Measurements from ENCODE around the gene LMF2. TPM values are rescaled to one million over a fixed set of nuclear protein-coding genes. Genes with fewer than 3 reads are reported as not detected.

LMF2 gene
- polyA plus RNA-seq, 1 of the 3 experiments (the other 2 are of a cell fraction) = 34.3 TPM

DNA sequence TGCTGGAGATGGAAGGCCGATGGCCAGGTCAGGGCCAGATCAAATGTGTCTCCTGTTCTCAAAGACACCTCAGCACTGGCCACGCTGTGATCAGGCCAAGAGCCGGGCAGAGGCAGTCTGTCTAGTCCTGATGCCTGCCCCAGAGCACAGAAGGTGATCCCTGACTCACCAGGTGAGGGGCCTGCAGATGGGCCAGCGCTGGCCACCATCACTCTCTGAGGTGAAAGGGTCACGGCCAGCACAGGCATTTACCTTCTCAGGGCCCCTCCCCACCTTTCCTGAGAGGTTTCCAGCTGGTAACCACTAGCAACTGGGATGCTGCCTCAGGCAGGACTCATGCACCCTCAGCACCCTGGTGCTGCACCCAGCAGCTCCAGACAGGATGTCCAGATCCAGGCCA is 35.5 kb downstream of the LMF2 start:
- no peak overlapping the region for H3K4me3 ChIP-seq (ENCODE audit: low read depth in 2 of 2, low read length in 1 of 2)
- CTCF ChIA-PET = interaction anchor here (1.0 to 1.2 kb wide), 2 partner anchors 25 to 54 kb away, joined by 3 read pairs; no protein-coding TSS in a partner anchor
- no peak overlapping the region for H2AFZ ChIP-seq (ENCODE audit: low read depth)
- no peaks in the 10 kb centered on the region for H3K27me3 ChIP-seq (ENCODE audit: insufficient read depth)
- no CpG with 5 or more reads among the region's 5 CpGs for WGBS (ENCODE audit: low lambda C conversion rate)
- peaks cover 4 to 39% of the 10 kb centered on the region in 2 experiments; a peak in 2 of 4 replicates for H3K4me1 ChIP-seq (ENCODE audit: control insufficient read depth in 1 of 2, insufficient read depth in 2 of 2, low read depth in 1 of 2, low read length in 1 of 2)
- POLR2A ChIA-PET = no interaction called here
- H3K9ac ChIP-seq = no peak overlapping the region
- H3K79me2 ChIP-seq (ENCODE audit: insufficient read depth) = peaks cover 63% of the 10 kb centered on the region
- H3F3A ChIP-seq (replicated peaks; ENCODE audit: insufficient read depth) = no peaks in the 10 kb centered on the region
- no peaks in the 10 kb centered on the region for H3K9me2 ChIP-seq
- H3K4me2 ChIP-seq = no peak overlapping the region
- TF ChIP-seq GATA2 (CRISPR knock-in tag; IDR thresholded peaks at IDR 0.05) (no peak), RCOR1 (IDR thresholded peaks at IDR 0.05; ENCODE audit: low read length) (no peak)
- peaks cover 65% of the 10 kb centered on the region for H4K20me1 ChIP-seq (ENCODE audit: insufficient read depth)
- DNase-seq = no peak
- H3K9me3 ChIP-seq = no peaks in the 10 kb centered on the region
- peaks cover 0 to 9% of the 10 kb centered on the region in 2 experiments for H3K36me3 ChIP-seq (replicated peaks in 1 of 2; ENCODE audit: control insufficient read depth in 1 of 2, insufficient read depth in 2 of 2, low read length in 1 of 2)
- peak overlapping the region in 1 of 2 experiments; percentile 16; a peak in 1 of 4 replicates for H3K27ac ChIP-seq (ENCODE audit: low read depth in 2 of 2, low read length in 1 of 2)

DNA sequence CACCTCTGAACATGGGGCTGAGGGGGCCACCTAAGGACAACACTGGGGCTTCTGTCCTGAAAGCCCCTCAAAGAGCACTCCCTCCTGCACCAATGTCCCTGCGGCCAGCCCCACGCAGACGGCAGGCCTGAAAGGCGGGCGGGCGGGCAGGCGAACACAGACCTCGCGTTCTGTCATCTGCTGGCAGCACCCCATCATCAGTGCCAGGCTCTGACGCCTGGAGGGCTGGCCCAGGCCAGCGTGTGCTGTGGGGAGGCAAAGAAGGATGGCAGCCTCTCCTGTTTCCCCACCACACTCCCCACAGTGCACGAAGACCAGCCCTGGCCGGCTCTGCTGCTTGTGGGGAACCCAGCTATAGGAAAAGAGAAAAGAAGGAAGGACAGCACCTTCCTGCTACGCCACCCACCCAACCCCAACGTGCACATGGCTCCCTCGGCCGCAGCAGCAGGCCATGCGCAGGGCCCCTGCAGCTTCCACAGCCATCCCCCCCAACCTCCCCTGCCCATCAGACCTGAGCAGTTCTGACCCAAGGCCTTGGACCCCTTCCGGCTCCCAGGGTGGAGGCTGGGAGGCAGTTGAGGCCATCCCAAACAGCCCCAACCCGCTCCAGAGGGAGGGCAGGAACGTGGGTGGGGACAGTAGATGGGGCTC is 36.2 kb downstream of the LMF2 start:
- H3K9me3 ChIP-seq = no peaks in the 10 kb centered on the region
- H3K9ac ChIP-seq = no peak overlapping the region
- H3K4me1 ChIP-seq (ENCODE audit: control insufficient read depth in 1 of 2, insufficient read depth in 2 of 2, low read depth in 1 of 2, low read length in 1 of 2) = peaks cover 4 to 39% of the 10 kb centered on the region in 2 experiments; a peak in 2 of 4 replicates
- no peak overlapping the region for H3K4me2 ChIP-seq
- H3K27ac ChIP-seq (ENCODE audit: low read depth in 2 of 2, low read length in 1 of 2) = no peak overlapping the region; a peak in 1 of 4 replicates
- H3K9me2 ChIP-seq = no peaks in the 10 kb centered on the region
- H3K79me2 ChIP-seq (ENCODE audit: insufficient read depth) = peaks cover 63% of the 10 kb centered on the region
- H3F3A ChIP-seq (replicated peaks; ENCODE audit: insufficient read depth) = no peaks in the 10 kb centered on the region
- H3K4me3 ChIP-seq (ENCODE audit: low read depth in 2 of 2, low read length in 1 of 2) = no peak overlapping the region
- POLR2A ChIA-PET = no interaction called here
- H3K36me3 ChIP-seq (replicated peaks in 1 of 2; ENCODE audit: control insufficient read depth in 1 of 2, insufficient read depth in 2 of 2, low read length in 1 of 2) = peaks cover 0 to 15% of the 10 kb centered on the region in 2 experiments
- DNase-seq = no peak
- WGBS (ENCODE audit: low lambda C conversion rate) = 94% methylated on average over 16 of the region's 21 CpGs
- TF ChIP-seq POLR2AphosphoS5 (IDR thresholded peaks at IDR 0.05; ENCODE audit: low read depth, low read length) (no peak), CTCF (IDR thresholded peaks at IDR 0.05) (no peak), JUND (IDR thresholded peaks at IDR 0.05) (no peak), RFX5 (IDR thresholded peaks at IDR 0.05; ENCODE audit: low read length) (no peak)
- TF ChIP-seq, protein P1, sequence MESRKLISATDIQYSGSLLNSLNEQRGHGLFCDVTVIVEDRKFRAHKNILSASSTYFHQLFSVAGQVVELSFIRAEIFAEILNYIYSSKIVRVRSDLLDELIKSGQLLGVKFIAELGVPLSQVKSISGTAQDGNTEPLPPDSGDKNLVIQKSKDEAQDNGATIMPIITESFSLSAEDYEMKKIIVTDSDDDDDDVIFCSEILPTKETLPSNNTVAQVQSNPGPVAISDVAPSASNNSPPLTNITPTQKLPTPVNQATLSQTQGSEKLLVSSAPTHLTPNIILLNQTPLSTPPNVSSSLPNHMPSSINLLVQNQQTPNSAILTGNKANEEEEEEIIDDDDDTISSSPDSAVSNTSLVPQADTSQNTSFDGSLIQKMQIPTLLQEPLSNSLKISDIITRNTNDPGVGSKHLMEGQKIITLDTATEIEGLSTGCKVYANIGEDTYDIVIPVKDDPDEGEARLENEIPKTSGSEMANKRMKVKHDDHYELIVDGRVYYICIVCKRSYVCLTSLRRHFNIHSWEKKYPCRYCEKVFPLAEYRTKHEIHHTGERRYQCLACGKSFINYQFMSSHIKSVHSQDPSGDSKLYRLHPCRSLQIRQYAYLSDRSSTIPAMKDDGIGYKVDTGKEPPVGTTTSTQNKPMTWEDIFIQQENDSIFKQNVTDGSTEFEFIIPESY (IDR thresholded peaks at IDR 0.05; ENCODE audit: borderline replicate concordance, low read depth) = no peak
- peaks cover 65% of the 10 kb centered on the region for H4K20me1 ChIP-seq (ENCODE audit: insufficient read depth)
- no peak overlapping the region for H2AFZ ChIP-seq (ENCODE audit: low read depth)
- H3K27me3 ChIP-seq (ENCODE audit: insufficient read depth) = no peaks in the 10 kb centered on the region
- CTCF ChIA-PET = interaction anchor here (0.7 to 1.2 kb wide), 4 partner anchors 10 to 55 kb away, joined by 3 read pairs; partner anchors contain the start of gene ADM2
